ENCODE results near the gene SHISA9.
"Not testable (repeated sequence)": the region's sequence is repeated elsewhere in the genome, so short reads cannot be mapped to it uniquely, and the experiment has no call there.

SHISA9 gene

GRCh38 chr16:12901597-12902461, at the start of gene SHISA9:
Gene SHISA9, plus strand, starts transcription at chr16:12901598.
- DNase-seq = no peak

GRCh38 chr16:12853972-12854371, 47.4 kb upstream of the SHISA9 start:
- DNase-seq = no peak

GRCh38 chr16:12857435-12857834, 44.0 kb upstream of the SHISA9 start:
- not testable (repeated sequence) for DNase-seq

- DNase-seq = no peak
Measured at GRCh38 chr16:12862327-12862726, 39.1 kb upstream of the SHISA9 start.

- no peak for DNase-seq
Measured at GRCh38 chr16:12862941-12863340, 38.5 kb upstream of the SHISA9 start.

- DNase-seq = no peak
Measured at GRCh38 chr16:12866981-12867551, 34.3 kb upstream of the SHISA9 start.

GRCh38 chr16:12868169-12868568, 33.2 kb upstream of the SHISA9 start:
- DNase-seq = no peak

GRCh38 chr16:12868788-12869187, 32.6 kb upstream of the SHISA9 start:
- DNase-seq = no peak

GRCh38 chr16:12869698-12870427, 31.5 kb upstream of the SHISA9 start:
- DNase-seq = no peak

- no peak for DNase-seq
Measured at GRCh38 chr16:12871784-12872183, 29.6 kb upstream of the SHISA9 start.

GRCh38 chr16:12874186-12874585, 27.2 kb upstream of the SHISA9 start:
- no peak for DNase-seq

GRCh38 chr16:12876778-12877177, 24.6 kb upstream of the SHISA9 start:
- DNase-seq = no peak

GRCh38 chr16:12878973-12879372, 22.4 kb upstream of the SHISA9 start:
- no peak for DNase-seq

- no peak for DNase-seq
Measured at GRCh38 chr16:12879812-12880211, 21.6 kb upstream of the SHISA9 start.

- no peak for DNase-seq
Measured at GRCh38 chr16:12881182-12881581, 20.2 kb upstream of the SHISA9 start.

- DNase-seq = no peak
Measured at GRCh38 chr16:12881740-12882139, 19.7 kb upstream of the SHISA9 start.

- DNase-seq = no peak
Measured at GRCh38 chr16:12885742-12886141, 15.7 kb upstream of the SHISA9 start.

- no peak for DNase-seq
Measured at GRCh38 chr16:12891836-12892235, 9.6 kb upstream of the SHISA9 start.

GRCh38 chr16:12893050-12893750, 8.2 kb upstream of the SHISA9 start:
- no peak for DNase-seq

GRCh38 chr16:12896562-12896961, 4.8 kb upstream of the SHISA9 start:
- DNase-seq = peak; percentile 18

- DNase-seq = no peak
Measured at GRCh38 chr16:12898551-12898950, 2.8 kb upstream of the SHISA9 start.

- no peak for DNase-seq
Measured at GRCh38 chr16:12899529-12900143, 1.8 kb upstream of the SHISA9 start.

GRCh38 chr16:12900156-12900555, 1.2 kb upstream of the SHISA9 start:
- DNase-seq = no peak

All from NCI-H1694 treated with DMSO at 0.1 percent for 48 hours (cell line).